ENCODE measurements around the gene TM9SF3.
"Not testable (repeated sequence)": the region's sequence is repeated elsewhere in the genome, so short reads cannot be mapped to it uniquely, and the experiment has no call there.

Gene TM9SF3

GRCh38 chr10:96598846-96599245 is 12.0 kb upstream of the TM9SF3 start:
- DNase-seq (ENCODE audit: low read depth), result no peak

GRCh38 chr10:96596422-96597407 is 9.9 kb upstream of the TM9SF3 start:
- DNase-seq (ENCODE audit: low read depth), result no peak

GRCh38 chr10:96595741-96596140 is 8.9 kb upstream of the TM9SF3 start:
- DNase-seq (ENCODE audit: low read depth), result no peak

- DNase-seq (ENCODE audit: low read depth), result no peak
These were observed 5.1 kb upstream of the TM9SF3 start for GRCh38 chr10:96591946-96592345.

GRCh38 chr10:96588616-96589419 is 2.0 kb upstream of the TM9SF3 start:
- DNase-seq (ENCODE audit: low read depth), result no peak

- no peak for DNase-seq (ENCODE audit: low read depth)
These were observed 1.3 kb upstream of the TM9SF3 start for GRCh38 chr10:96588060-96588554.

- DNase-seq (ENCODE audit: low read depth), result no peak
These were observed 650 bp upstream of the TM9SF3 start for GRCh38 chr10:96587264-96588059.

- DNase-seq (ENCODE audit: low read depth), result no peak
These were observed 935 bp downstream of the TM9SF3 start for GRCh38 chr10:96585736-96586418.

- DNase-seq (ENCODE audit: low read depth), result no peak
These were observed 2.3 kb downstream of the TM9SF3 start for GRCh38 chr10:96584474-96584873.

- no peak for DNase-seq (ENCODE audit: low read depth)
These were observed 2.8 kb downstream of the TM9SF3 start for GRCh38 chr10:96584035-96584434.

- DNase-seq (ENCODE audit: low read depth), result no peak
These were observed 7.7 kb downstream of the TM9SF3 start for GRCh38 chr10:96579133-96579532.

GRCh38 chr10:96578633-96579032 is 8.2 kb downstream of the TM9SF3 start:
- DNase-seq (ENCODE audit: low read depth), result no peak

GRCh38 chr10:96578022-96578421 is 8.8 kb downstream of the TM9SF3 start:
- no peak for DNase-seq (ENCODE audit: low read depth)

GRCh38 chr10:96577069-96577468 is 9.7 kb downstream of the TM9SF3 start:
- DNase-seq (ENCODE audit: low read depth), result no peak

- no peak for DNase-seq (ENCODE audit: low read depth)
These were observed 10.4 kb downstream of the TM9SF3 start for GRCh38 chr10:96576277-96576980.

- not testable (repeated sequence) for DNase-seq (ENCODE audit: low read depth)
These were observed 12.2 kb downstream of the TM9SF3 start for GRCh38 chr10:96574564-96574963.

- no peak for DNase-seq (ENCODE audit: low read depth)
These were observed 13.8 kb downstream of the TM9SF3 start for GRCh38 chr10:96573036-96573435.

- no peak for DNase-seq (ENCODE audit: low read depth)
These were observed 15.5 kb downstream of the TM9SF3 start for GRCh38 chr10:96570983-96571964.

GRCh38 chr10:96570511-96570910 is 16.3 kb downstream of the TM9SF3 start:
- DNase-seq (ENCODE audit: low read depth), result no peak

All from stimulated activated CD8-positive, alpha-beta memory T cell treated with anti-CD3 and anti-CD28 coated beads, Interleukin-12 subunit alpha, Interleukin-12 subunit beta, amount 100 ng/mL, for 4 hours (primary cell).